Measurements from ENCODE around the gene DCUN1D4.

DNA sequence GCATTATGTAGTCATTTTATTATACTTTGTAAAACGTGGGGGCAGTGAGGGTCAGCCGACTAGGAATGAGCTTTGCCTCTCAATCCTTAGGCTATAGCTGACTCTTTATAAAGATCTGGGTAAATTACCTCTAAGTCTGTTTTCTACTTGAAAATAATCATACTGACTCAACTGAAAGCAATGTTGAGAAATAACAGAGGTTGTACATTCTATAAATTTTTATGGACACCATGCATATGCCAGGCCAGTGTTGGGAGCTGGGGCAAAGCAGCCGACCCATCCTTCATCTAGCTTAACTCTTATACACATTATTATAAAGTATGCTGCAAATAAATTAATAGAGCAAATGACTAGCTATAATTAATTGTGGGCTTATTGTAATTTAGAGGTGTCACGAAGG lies 2.2 kb upstream of the DCUN1D4 start:
- TF ChIP-seq POLR2A (IDR thresholded peaks at IDR 0.05; ENCODE audit: low read length): no peak
- no peak for TF ChIP-seq GATA1 (IDR thresholded peaks at IDR 0.05; ENCODE audit: low read depth, low read length)

All from erythroblast (primary cell).